GM12873 (cell line): ENCODE results near the gene FASN.
A peak's percentile ranks its signal among the peaks of the same experiment; 100 is the strongest.

Source experiments
- CTCF ChIP-seq: IDR thresholded peaks from 2 replicates; pipeline ENCODE4 v1.5.1; 2012; ENCODE audit warnings: low read depth, mild to moderate bottlenecking, moderate library complexity, low read length, control low read depth; ENCODE audit not compliant: insufficient read depth; ENCODE audit errors: missing control alignments

The FASN gene

DNA sequence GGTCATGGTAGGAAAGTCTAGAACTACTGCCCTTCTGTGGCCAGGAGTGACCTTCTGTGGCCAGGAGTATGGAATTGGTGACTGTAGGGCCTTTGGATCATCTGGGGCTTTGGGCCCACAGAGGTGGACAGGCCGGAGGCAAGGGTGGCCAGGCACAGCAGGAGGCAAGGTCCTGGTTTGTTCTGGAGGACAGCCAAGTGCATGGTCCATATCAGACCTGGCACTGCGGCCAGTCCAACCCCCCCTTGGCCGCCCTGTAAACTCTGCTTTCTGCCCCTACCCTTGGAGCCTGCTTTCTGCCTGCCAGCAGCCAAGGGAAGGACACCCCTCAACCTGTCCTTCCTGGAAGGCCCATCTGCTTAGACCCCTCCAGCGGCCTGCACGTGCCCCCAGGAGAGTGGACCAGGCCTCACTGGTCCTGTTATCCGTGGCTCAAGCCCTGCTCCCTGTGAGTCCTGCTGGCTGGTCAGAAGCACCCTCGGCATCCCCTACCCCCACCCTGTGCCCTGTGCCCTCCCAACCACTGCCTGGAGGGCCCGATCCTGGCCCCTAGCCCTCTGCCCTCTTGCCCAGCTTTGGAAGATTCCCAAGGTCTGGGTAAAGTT is 58.2 kb downstream of the FASN start:
- TF ChIP-seq CTCF: no peak

DNA sequence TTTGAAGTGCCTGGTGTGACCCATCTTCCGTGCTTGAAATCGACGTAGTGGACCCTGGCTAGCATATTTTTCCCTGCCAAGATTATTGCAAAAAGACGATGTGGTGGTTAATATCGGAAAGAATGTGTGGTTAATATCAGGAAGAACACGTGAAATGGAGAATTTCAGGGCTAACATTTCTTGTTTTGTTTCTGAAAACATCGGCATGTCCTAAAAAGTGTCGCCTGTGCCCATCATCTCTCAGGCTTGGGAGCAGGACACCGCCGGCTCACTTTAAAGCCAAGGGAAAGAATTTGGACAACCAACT is 60.2 kb downstream of the FASN start:
- no peak for TF ChIP-seq CTCF

GRCh38 chr17:82037092-82037888 is 60.7 kb downstream of the FASN start, which contains the start of gene DCXR:
Gene DCXR, minus strand, starts transcription at chr17:82037697. Its CDS starts 15 bp downstream, at chr17:82037682.
- peak; percentile 84 for TF ChIP-seq CTCF

DNA sequence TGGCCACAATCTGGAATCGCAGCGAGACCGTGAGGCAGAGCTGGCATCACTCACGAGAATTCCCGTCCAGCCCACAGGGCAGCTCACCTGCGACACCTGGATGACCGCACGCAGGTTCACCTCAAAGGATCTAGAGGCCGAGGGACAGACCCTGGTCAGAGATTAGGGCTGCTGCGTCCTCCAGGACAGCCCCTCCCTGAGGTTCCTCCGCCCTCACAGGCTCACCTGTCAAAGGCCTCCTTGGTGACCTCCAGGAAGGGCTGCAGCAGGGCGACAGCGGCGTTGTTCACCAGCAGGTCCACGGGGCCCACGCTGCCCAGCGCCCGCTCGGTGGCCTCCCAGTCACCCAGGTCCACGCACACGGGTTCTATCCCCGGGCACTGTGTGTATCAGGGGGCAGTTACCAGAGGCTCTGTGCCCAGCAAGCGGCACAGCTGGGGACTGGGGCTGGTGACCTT is 61.4 kb downstream of the FASN start:
- TF ChIP-seq CTCF: no peak

DNA sequence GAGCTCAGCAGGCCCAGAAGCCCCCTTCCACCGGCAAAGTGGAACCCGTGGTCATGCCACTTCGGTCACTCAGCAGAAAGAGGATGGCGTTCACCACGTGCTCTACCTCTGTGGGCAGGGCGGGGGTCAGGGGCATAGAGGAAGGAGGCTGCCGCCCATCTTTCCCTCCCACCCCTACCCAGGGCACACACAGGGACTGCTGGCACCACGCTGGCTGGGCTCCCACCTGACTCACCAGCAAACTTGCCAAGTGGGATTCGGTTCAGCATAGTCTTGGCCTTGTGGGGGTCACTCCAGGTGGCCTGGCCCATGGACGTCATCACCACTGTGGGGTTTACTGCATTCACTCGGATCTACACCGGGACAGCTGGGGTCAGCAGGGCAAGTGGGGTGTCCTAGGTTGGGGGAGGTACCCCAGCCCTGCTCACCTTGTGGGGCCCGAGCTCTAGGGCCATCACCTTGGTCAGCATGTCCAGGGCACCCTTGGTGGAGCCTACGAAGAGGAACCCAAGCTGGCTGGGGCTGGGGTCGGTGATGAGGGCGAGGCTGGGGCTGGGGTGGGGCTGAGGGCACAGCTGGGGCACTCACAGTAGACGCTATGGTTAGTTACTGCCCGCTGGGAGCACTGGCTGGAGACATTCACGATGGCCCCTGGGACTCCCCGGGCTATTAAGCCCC is 61.9 kb downstream of the FASN start:
- TF ChIP-seq CTCF: no peak

GRCh38 chr17:82035488-82035887 is 62.5 kb downstream of the FASN start:
- TF ChIP-seq CTCF: no peak

DNA sequence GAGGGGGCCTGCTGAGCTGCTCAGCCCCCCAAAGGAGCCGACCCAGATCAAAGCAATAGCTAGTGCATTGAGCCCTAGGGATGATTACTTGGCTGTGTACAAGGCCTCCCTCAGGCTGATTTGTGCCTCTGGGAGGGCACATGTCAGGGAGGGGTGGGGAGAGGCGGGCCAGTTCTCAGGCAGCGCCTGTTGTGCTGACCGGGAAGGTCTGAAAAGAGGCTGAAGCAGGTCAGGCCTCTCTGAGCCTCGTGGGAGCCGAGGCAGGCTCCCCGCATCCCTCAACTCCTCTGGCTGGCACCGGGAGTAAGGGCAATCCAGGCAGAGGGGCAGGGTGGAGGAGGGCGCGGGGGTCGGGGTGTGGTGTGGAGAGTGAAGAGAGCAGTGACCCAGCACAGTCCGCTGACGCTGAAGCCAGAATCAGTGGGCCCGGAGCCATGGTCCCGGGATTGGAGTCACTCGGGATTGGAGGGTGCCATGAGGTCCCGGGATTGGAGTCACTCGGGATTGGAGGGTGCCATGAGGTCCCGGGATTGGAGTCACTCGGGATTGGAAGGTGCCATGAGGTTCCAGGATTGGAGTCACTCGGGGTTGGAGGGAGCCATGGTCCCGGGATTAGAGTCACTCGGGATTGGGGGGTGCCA is 63.5 kb downstream of the FASN start:
- no peak for TF ChIP-seq CTCF
